Effector memory CD8-positive, alpha-beta T cell (primary cell): ENCODE data around the gene AP1S1.

Source experiments
- ATAC-seq: fragments of 150-1000 bp; cut with Tn5 transposase; replicated peaks from 2 replicates; pipeline ENCODE4 v1.10.0; 2021; ENCODE audit warnings: mild to moderate bottlenecking, moderate library complexity
- DNase-seq, 3 experiments: peaks; one replicate each; pipeline ENCODE4 v3.0.0; 2021
- H3K27ac Mint-ChIP-seq, 2 donors: one replicate each; pipeline ENCODE4 v1.8.0; 2022; ENCODE audit warnings: mild to moderate bottlenecking in 2 of 2, mixed read lengths in 2 of 2, moderate library complexity in 2 of 2
- H3K27me3 Mint-ChIP-seq, 2 donors: one replicate each; pipeline ENCODE4 v1.8.0; 2022; ENCODE audit warnings: mixed read lengths in 2 of 2
- H3K36me3 Mint-ChIP-seq: one replicate; pipeline ENCODE4 v1.8.0; 2022; ENCODE audit warnings: mild to moderate bottlenecking, moderate library complexity, mixed read lengths; ENCODE audit not compliant: insufficient read depth
- H3K4me1 Mint-ChIP-seq, 2 donors: one replicate each; pipeline ENCODE4 v1.8.0; 2022; ENCODE audit warnings: low read depth in 2 of 2, mixed read lengths in 2 of 2
- H3K4me3 Mint-ChIP-seq, 2 donors: one replicate each; pipeline ENCODE4 v1.8.0; 2022; ENCODE audit warnings: mild to moderate bottlenecking in 2 of 2, mixed read lengths in 2 of 2, moderate library complexity in 2 of 2
- H3K9me3 Mint-ChIP-seq, 2 donors: one replicate each; pipeline ENCODE4 v1.8.0; 2022; ENCODE audit warnings: mixed read lengths in 2 of 2

Gene AP1S1

DNA sequence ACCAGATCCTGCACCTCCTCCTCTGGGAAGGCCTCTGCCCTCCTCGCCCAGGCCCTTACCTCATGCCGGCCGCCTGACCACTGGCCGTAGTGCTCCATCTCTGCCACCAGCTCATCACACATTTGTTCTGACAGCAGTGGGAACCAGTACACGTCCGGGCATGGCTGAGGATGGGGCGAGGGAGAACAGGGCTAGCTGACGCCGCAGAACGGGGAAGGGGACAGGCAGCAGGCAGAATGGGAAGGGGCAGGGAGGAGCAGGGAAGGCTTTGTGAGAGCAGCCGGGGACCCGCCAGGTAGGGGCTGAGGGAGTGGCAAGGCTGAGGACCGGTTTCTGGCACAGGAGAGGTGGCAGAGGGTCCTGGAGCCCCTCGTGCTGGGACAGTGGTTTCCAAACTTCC, 54.5 kb downstream of the AP1S1 start:
- H3K4me1 Mint-ChIP-seq, result peaks cover 0 to 4% of the 10 kb centered on the region in 2 donors
- H3K9me3 Mint-ChIP-seq, result no peaks in the 10 kb centered on the region
- no peak for ATAC-seq
- no peak for DNase-seq
- peaks cover 25% of the 10 kb centered on the region for H3K36me3 Mint-ChIP-seq
- no peak overlapping the region for H3K27ac Mint-ChIP-seq
- H3K4me3 Mint-ChIP-seq, result no peak overlapping the region
- no peaks in the 10 kb centered on the region for H3K27me3 Mint-ChIP-seq

DNA sequence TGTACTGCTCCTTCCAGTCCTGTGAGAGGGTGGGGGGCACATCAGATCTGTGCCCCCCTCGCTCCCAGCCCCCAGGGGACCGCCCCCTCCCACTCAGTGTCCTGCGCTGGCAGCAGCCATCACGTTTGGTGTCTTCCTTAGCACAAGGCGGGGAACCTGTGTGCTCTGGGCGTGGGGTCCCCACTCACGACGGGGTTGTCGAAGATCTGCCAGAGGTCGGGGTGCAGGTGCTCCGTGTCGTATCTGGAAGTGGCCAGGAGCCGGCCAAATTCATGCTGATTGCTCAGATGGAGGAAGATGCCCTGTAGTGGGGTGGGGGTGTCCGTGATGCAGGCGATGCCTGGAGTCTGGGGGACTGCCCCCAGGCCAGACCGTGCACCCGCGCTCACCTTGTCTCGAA, 55.9 kb downstream of the AP1S1 start:
- Mint-ChIP-seq H3K27me3 (no peaks in the 10 kb centered on the region), H3K9me3 (no peaks in the 10 kb centered on the region), H3K4me1 (peaks cover 0 to 2% of the 10 kb centered on the region in 2 donors), H3K4me3 (no peak overlapping the region), H3K27ac (no peak overlapping the region), H3K36me3 (peaks cover 27% of the 10 kb centered on the region)
- ATAC-seq (no peak), DNase-seq (no peak)
